Tibial nerve (tissue), 4 donors: ENCODE measurements around the gene SLC28A3. TPM values are rescaled to one million over a fixed set of nuclear protein-coding genes. Genes with fewer than 3 reads are reported as not detected.

ENCODE experiments used
- DNase-seq, 2 donors: peaks; one replicate each; pipeline ENCODE4 v3.0.0-alpha.2; 2019; ENCODE audit warnings: low spot score in 2 of 2
- H3K27ac ChIP-seq, 4 donors: fragments of 200-600 bp; sonication (generic) in 3 of 4; one replicate each; pipeline ENCODE4 v1.5.1; 2017 to 2019; ENCODE audit warnings: mild to moderate bottlenecking in 1 of 4
- H3K27me3 ChIP-seq, 2 donors: fragments of 200-600 bp; sonication (generic) in 1 of 2; one replicate each; pipeline versions ENCODE4 v1.5.1 to v1.6.0; 2017 to 2019
- H3K36me3 ChIP-seq, 3 donors: fragments of 200-600 bp; sonication (generic); one replicate each; pipeline ENCODE4 v1.5.1; 2018 to 2019
- H3K4me1 ChIP-seq, 4 donors: fragments of 200-600 bp; sonication (generic) in 3 of 4; one replicate each; pipeline ENCODE4 v1.5.1; 2017 to 2019
- H3K4me3 ChIP-seq, 4 donors: fragments of 200-600 bp; sonication (generic) in 3 of 4; one replicate each; pipeline ENCODE4 v1.5.1; 2017 to 2019; ENCODE audit warnings: mild to moderate bottlenecking in 1 of 4, moderate library complexity in 1 of 4
- H3K9me3 ChIP-seq, 4 donors: fragments of 200-600 bp; sonication (generic) in 3 of 4; one replicate each; pipeline ENCODE4 v1.5.1; 2017 to 2019
- CTCF ChIP-seq, 5 experiments: fragments of 200-600 bp in 3 of 5; fragments of 450-650 bp in 2 of 5; sonication (generic) in 3 of 5; IDR thresholded peaks; one replicate each; pipeline ENCODE4 v1.5.1; 2016 to 2019; ENCODE audit warnings: antibody characterized with exemption in 5 of 5, mild to moderate bottlenecking in 3 of 5, moderate library complexity in 2 of 5
- EP300 ChIP-seq, 2 donors: sonication (generic); formaldehyde crosslinking; IDR thresholded peaks; one replicate each; pipeline ENCODE4 v1.6.1; 2017; ENCODE audit warnings: antibody characterized with exemption in 2 of 2, mild to moderate bottlenecking in 1 of 2
- POLR2A ChIP-seq, 2 donors: fragments of 450-650 bp; IDR thresholded peaks; one replicate each; pipeline ENCODE4 v1.6.1; 2017; ENCODE audit warnings: antibody characterized with exemption in 2 of 2, mild to moderate bottlenecking in 2 of 2, moderate library complexity in 2 of 2
- WGBS, 2 donors: methylation state at CpG; one replicate each; pipeline ENCODE4 v1.1.5; 2018; 5-methylcytosine and 5-hydroxymethylcytosine counted together
- total RNA-seq, 4 donors: library from RNA; depleted of rRNA; stranded (reverse); fragments of >200 nt; gene quantifications; one replicate each; pipeline ENCODE4 v1.1.0, GENCODE V29; 2016

SLC28A3 gene
- total RNA-seq, 4 donors from 2014 or later, result 0.44 TPM; not detected in 3

DNA sequence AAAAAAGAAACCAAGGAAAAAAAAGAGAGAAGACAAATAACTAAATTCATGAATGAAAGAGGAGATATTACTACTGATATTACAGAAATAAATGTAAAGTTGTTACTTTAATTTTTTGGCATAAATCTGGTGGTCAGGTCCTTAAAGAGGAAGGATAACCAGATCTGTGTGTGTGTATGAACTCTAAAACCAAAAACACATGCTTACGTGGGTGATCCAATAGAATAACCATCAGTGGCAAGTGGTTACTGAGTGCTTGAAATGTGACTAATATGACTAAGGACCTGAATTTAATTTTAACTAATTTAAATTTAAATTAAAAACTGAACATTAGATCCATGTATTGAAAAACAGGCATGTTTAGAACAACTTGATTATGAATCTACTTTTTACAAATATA lies 10.3 kb downstream of the SLC28A3 start:
- H3K27me3 ChIP-seq, result no peaks in the 10 kb centered on the region
- peaks cover 0 to 6% (median 0%) of the 10 kb centered on the region in 4 donors for H3K4me1 ChIP-seq
- H3K36me3 ChIP-seq, result no peaks in the 10 kb centered on the region
- DNase-seq, result no peak
- H3K9me3 ChIP-seq, result peaks cover 0 to 7% (median 1%) of the 10 kb centered on the region in 4 donors
- H3K27ac ChIP-seq, result no peak overlapping the region
- 88 to 92% methylated on average over 1 of the region's 1 CpG for WGBS, 2 donors
- no peak overlapping the region for H3K4me3 ChIP-seq
- TF ChIP-seq POLR2A (IDR thresholded peaks at IDR 0.05) (no peak), CTCF (IDR thresholded peaks at IDR 0.05) (no peak), EP300 (IDR thresholded peaks at IDR 0.05) (no peak)

- no peak for DNase-seq
- Histone ChIP-seq H3K9me3 (peaks cover 0 to 7% (median 1%) of the 10 kb centered on the region in 4 donors), H3K27ac (no peak overlapping the region), H3K36me3 (no peaks in the 10 kb centered on the region), H3K4me1 (peaks cover 0 to 6% (median 0%) of the 10 kb centered on the region in 4 donors), H3K27me3 (no peaks in the 10 kb centered on the region), H3K4me3 (no peak overlapping the region)
- 89 to 91% methylated on average over 3 of the region's 3 CpGs for WGBS, 2 donors
- TF ChIP-seq CTCF (IDR thresholded peaks at IDR 0.05) (no peak), POLR2A (IDR thresholded peaks at IDR 0.05) (no peak), EP300 (IDR thresholded peaks at IDR 0.05) (no peak)
These were observed 13.4 kb downstream of the SLC28A3 start for GRCh38 chr9:84327184-84327583.

DNA sequence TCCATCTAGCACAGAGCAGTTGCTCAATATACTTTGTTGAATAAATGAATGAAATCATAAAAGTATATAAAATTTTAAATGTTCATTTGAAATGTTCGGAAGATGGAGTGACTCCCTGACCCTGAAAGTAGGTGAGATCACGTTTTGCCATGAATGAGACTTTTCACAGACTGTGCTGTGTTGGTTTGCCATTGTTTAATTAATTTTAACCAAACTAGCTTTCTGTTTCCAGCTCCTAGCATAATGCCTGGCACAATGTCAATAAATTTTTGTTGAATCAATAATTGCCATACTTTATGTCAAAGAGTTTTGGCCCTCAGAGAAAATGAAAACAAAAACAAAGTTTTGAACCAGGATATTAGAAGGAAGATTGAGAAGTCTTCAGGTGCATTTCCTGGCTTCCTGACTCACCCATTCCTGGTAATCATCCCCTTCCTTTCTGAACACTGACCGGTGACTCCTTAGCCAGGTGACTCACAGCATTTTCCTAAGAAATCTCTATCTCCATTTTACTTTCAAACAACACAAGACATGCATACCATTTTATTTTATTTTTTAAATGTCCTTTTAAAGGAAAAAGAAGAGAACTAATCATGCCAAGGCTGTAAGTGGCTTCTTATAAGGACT lies 15.1 kb downstream of the SLC28A3 start:
- WGBS, 2 donors, result 57 to 67% methylated on average over 3 of the region's 3 CpGs
- Histone ChIP-seq H3K4me3 (no peak overlapping the region), H3K36me3 (no peaks in the 10 kb centered on the region), H3K27ac (no peak overlapping the region), H3K9me3 (peaks cover 0 to 7% (median 1%) of the 10 kb centered on the region in 4 donors), H3K4me1 (no peaks in the 10 kb centered on the region), H3K27me3 (no peaks in the 10 kb centered on the region)
- no peak for TF ChIP-seq EP300 (IDR thresholded peaks at IDR 0.05)
- no peak for DNase-seq

DNA sequence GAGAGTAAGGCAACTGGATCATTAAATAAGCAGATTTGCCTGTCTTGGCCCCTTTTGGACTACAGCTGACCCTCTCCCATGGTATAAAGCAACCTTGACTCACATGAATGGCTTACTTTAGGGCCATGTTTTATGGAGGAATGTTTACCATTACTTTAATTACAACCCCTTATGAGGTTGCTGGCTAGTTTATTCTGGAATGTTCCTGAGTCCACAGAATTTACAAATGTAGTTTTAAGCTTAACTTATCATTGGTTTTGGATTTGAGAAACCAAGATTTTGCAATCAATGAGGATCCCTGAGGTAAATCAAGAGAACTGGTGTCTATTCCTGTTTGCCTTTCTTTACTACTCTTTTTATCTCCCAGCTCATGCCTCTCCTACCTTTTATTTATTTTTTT lies 15.7 kb downstream of the SLC28A3 start:
- no peak for DNase-seq
- H3K4me3 ChIP-seq, result no peak overlapping the region
- no peaks in the 10 kb centered on the region for H3K4me1 ChIP-seq
- TF ChIP-seq CTCF (IDR thresholded peaks at IDR 0.05), result no peak
- TF ChIP-seq POLR2A (IDR thresholded peaks at IDR 0.05), result no peak
- TF ChIP-seq EP300 (IDR thresholded peaks at IDR 0.05), result no peak
- no peaks in the 10 kb centered on the region for H3K36me3 ChIP-seq
- H3K27me3 ChIP-seq, result no peaks in the 10 kb centered on the region
- H3K27ac ChIP-seq, result no peak overlapping the region
- peaks cover 0 to 7% (median 1%) of the 10 kb centered on the region in 4 donors for H3K9me3 ChIP-seq

DNA sequence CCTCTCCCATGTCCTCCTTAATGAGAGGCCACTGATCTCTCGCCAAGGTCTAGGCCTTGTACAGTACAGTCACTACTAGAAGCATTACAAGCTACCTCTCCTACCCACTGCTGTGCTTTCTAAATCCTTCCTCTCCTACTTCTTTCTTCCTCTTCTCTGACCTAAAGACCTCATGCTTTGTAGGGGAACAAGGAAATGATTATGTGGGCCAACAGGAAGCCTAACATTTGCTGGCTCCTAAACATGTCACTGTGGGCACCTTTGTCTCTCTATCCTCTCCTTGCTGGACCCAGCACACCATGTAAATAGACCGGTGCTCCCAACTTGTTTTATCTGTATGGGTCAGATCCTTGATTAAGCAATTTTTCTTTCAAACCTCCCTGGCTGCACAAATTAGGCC lies 16.7 kb downstream of the SLC28A3 start:
- 61 to 62% methylated on average over 2 of the region's 2 CpGs for WGBS, 2 donors
- H3K4me1 ChIP-seq, result no peaks in the 10 kb centered on the region
- H3K27me3 ChIP-seq, result no peaks in the 10 kb centered on the region
- no peak for DNase-seq
- no peak overlapping the region for H3K27ac ChIP-seq
- no peak overlapping the region for H3K4me3 ChIP-seq
- no peak for TF ChIP-seq EP300 (IDR thresholded peaks at IDR 0.05)
- no peaks in the 10 kb centered on the region for H3K36me3 ChIP-seq
- peaks cover 0 to 7% (median under 1%) of the 10 kb centered on the region in 4 donors for H3K9me3 ChIP-seq

DNA sequence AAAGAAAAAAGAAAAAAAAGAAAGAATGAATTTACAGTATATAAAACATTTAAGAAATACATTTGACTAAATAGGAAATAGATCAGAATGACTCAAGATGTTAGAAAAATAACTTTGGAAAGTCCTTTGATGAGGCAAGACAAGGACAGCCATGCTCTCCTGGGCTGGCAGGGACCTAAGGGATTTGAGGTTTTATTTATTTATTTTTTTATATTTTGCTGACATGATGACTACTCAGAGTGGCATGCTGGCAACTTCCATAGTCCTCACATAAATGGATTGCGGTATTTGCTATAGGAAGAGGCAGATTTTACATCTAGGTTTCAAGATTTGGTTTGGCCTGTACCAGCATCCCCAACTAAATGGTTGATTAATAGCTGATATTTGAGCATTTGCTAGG lies 17.7 kb downstream of the SLC28A3 start:
- WGBS, 2 donors, result 98 to 100% methylated on average over 1 of the region's 1 CpG
- Histone ChIP-seq H3K36me3 (no peaks in the 10 kb centered on the region), H3K9me3 (no peaks in the 10 kb centered on the region), H3K4me1 (no peaks in the 10 kb centered on the region), H3K4me3 (no peak overlapping the region), H3K27ac (no peak overlapping the region), H3K27me3 (no peaks in the 10 kb centered on the region)
- TF ChIP-seq EP300 (IDR thresholded peaks at IDR 0.05) (no peak), CTCF (IDR thresholded peaks at IDR 0.05) (no peak), POLR2A (IDR thresholded peaks at IDR 0.05) (no peak)
- DNase-seq, result no peak
